Left ventricle myocardium inferior (tissue), 1 donor: ENCODE results near the gene FAM83E. TPM values are rescaled to one million over a fixed set of nuclear protein-coding genes. Genes with fewer than 3 reads are reported as not detected.

ENCODE experiments used
- DNase-seq: peaks from one replicate; pipeline ENCODE4 v3.0.0-alpha.2; 2020
- H3K27ac ChIP-seq: fragments of 200-600 bp; replicated peaks from 2 replicates; pipeline ENCODE4 v1.8.0; 2021
- H3K27me3 ChIP-seq: fragments of 200-600 bp; 2 replicates; pipeline ENCODE4 v1.8.0; 2021; ENCODE audit warnings: low read depth
- H3K36me3 ChIP-seq: fragments of 200-600 bp; 2 replicates; pipeline ENCODE4 v1.8.0; 2021
- H3K4me1 ChIP-seq: fragments of 200-600 bp; 2 replicates; pipeline ENCODE4 v1.8.0; 2021
- H3K4me3 ChIP-seq: fragments of 200-600 bp; 2 replicates; pipeline ENCODE4 v1.8.0; 2021; ENCODE audit warnings: mild to moderate bottlenecking, moderate library complexity
- H3K9me3 ChIP-seq: fragments of 200-600 bp; replicated peaks from 2 replicates; pipeline ENCODE4 v1.8.0; 2021
- intact Hi-C: fragments of 100-400 bp; cut with micrococcal nuclease; formaldehyde crosslinking; loops from one replicate; pipeline ENCODE4 v1.11.0; 2022
- total RNA-seq: library from RNA; stranded (reverse); fragmentation: NEBNext Ultra II Directional; extraction: Animal tissue kit (Norgen Biotek cat#: 25700); gene quantifications from one replicate; pipeline ENCODE4 v1.2.1, GENCODE V29; 2021
- TF ChIP-seq, protein P1 (sequence below): fragments of 200-600 bp; IDR thresholded peaks from 2 replicates; pipeline ENCODE4 v1.8.0; 2021; ENCODE audit warnings: antibody characterized with exemption, mild to moderate bottlenecking, borderline replicate concordance
- donor health status: DM: no; HTN: yes; CAD: no; lungs with severe emphysema.

Gene FAM83E
- total RNA-seq, 1 donor from 2014 or later: not detected

DNA sequence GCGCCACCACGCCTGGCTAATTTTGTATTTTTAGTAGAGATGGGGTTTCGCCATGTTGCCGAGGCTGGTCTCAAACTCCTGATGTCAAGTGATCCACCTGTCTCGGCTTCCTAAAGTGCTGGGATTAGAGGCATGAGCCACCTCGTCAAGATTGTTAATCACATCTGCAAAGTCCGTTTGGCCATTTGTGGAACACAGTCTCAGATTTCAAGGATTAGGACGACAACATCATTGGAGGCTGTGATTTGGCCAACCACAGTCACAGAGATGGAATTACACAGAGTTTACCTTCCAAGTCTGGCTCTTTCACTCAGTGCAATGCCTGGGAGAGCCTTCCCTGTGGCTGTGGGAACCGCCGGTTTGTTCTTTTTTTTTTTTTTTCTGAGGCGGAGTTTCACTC is 45.1 kb downstream of the FAM83E start:
- no peak overlapping the region for H3K27ac ChIP-seq
- no peak for DNase-seq
- peaks cover 18% of the 10 kb centered on the region for H3K27me3 ChIP-seq
- H3K9me3 ChIP-seq: no peaks in the 10 kb centered on the region
- TF ChIP-seq, protein P1, sequence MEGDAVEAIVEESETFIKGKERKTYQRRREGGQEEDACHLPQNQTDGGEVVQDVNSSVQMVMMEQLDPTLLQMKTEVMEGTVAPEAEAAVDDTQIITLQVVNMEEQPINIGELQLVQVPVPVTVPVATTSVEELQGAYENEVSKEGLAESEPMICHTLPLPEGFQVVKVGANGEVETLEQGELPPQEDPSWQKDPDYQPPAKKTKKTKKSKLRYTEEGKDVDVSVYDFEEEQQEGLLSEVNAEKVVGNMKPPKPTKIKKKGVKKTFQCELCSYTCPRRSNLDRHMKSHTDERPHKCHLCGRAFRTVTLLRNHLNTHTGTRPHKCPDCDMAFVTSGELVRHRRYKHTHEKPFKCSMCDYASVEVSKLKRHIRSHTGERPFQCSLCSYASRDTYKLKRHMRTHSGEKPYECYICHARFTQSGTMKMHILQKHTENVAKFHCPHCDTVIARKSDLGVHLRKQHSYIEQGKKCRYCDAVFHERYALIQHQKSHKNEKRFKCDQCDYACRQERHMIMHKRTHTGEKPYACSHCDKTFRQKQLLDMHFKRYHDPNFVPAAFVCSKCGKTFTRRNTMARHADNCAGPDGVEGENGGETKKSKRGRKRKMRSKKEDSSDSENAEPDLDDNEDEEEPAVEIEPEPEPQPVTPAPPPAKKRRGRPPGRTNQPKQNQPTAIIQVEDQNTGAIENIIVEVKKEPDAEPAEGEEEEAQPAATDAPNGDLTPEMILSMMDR: no peak
- intact Hi-C loops: no loop called here
- peaks cover 15% of the 10 kb centered on the region for H3K4me1 ChIP-seq
- H3K36me3 ChIP-seq: no peaks in the 10 kb centered on the region
- H3K4me3 ChIP-seq: no peak overlapping the region

DNA sequence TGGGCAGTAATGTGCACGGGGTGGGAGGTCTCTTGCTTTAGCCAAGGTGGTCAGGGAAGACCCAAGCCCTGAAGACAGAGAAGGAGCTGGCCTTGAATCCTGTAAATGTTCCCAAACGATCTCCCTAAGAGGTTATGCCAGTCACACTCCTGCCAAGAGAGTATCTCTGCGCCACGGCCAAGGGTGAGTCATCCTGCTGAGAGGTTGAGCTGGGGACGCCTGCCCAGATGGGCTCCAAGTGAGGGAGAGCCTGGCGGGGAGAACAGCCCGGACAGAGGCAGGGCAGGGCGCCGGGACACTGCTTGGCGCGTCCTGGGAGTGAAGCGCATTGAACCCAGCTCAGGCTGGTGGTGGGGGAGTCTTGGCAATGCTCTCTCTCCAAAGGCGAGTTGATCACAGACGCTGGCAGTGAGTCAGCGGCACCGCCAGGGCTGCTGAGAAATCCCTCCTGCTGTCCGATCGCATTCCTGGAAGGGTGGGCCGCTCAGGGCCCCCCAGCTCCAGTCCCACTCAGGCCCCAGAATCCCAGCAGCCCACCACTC is 46.5 kb downstream of the FAM83E start:
- H3K27me3 ChIP-seq: peaks cover 18% of the 10 kb centered on the region
- H3K4me1 ChIP-seq: peaks cover 10% of the 10 kb centered on the region
- DNase-seq: peak; percentile 87
- H3K9me3 ChIP-seq: no peaks in the 10 kb centered on the region
- TF ChIP-seq, protein P1: no peak
- H3K27ac ChIP-seq: peak overlapping the region; percentile 86
- intact Hi-C loops: no loop called here
- no peaks in the 10 kb centered on the region for H3K36me3 ChIP-seq
- peak overlapping the region; percentile 36 for H3K4me3 ChIP-seq

DNA sequence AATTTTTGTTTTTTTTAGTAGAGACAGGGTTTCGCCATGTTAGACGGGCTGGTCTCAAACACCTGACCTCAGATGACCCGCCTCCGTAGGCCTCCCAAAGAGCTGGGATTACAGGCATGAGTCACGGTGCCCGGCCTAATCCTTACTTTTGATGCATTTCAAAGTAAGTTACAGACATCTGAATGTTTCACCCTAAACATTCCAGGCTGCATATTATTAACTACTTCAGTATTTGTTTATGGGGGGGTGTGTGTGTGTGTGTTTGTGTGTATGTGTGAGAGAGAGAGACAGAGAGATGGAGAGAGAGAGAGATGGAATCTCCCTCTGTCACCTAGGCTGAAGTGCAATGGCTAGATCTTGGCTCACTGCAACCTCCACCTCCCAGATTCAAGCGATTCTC is 49.8 kb downstream of the FAM83E start:
- H3K36me3 ChIP-seq: no peaks in the 10 kb centered on the region
- no peak for DNase-seq
- H3K9me3 ChIP-seq: no peaks in the 10 kb centered on the region
- peaks cover 10% of the 10 kb centered on the region for H3K4me1 ChIP-seq
- H3K4me3 ChIP-seq: no peak overlapping the region
- TF ChIP-seq, protein P1: no peak
- H3K27ac ChIP-seq: no peak overlapping the region
- peaks cover 18% of the 10 kb centered on the region for H3K27me3 ChIP-seq
- intact Hi-C loops: no loop called here

Other genes with a start within 250 kb of the FAM83E start
- 68.4 TPM for gene KDELR1, start 223.5 kb downstream of the FAM83E start, total RNA-seq
- gene GRIN2D, start 221.4 kb downstream of the FAM83E start, total RNA-seq: 0.30 TPM
- gene GRWD1, start 169.1 kb downstream of the FAM83E start, total RNA-seq: 17.0 TPM
- gene KCNJ14, start 159.5 kb downstream of the FAM83E start, total RNA-seq: 0.27 TPM
- gene CYTH2, start 145.7 kb downstream of the FAM83E start, total RNA-seq: 32.1 TPM
- gene LMTK3, start 103.2 kb downstream of the FAM83E start, total RNA-seq: 1.1 TPM
- gene SULT2B1, start 62.9 kb downstream of the FAM83E start, total RNA-seq: 0.33 TPM
- gene SPACA4, start 8.3 kb downstream of the FAM83E start, total RNA-seq: not detected
- gene RPL18, start 4.1 kb upstream of the FAM83E start, total RNA-seq: 530 TPM
- 8.0 TPM for gene SPHK2, start 4.4 kb upstream of the FAM83E start, total RNA-seq
- 7.9 TPM for gene DBP, start 22.3 kb upstream of the FAM83E start, total RNA-seq
- 4.5 TPM for gene CA11, start 31.1 kb upstream of the FAM83E start, total RNA-seq
- gene NTN5, start 57.9 kb upstream of the FAM83E start, total RNA-seq: 0.11 TPM
- not detected for gene FUT2, start 80.9 kb upstream of the FAM83E start, total RNA-seq
- 1.8 TPM for gene MAMSTR, start 104.6 kb upstream of the FAM83E start, total RNA-seq
- gene RASIP1, start 125.5 kb upstream of the FAM83E start, total RNA-seq: 13.9 TPM
- 0.60 TPM for gene IZUMO1, start 131.8 kb upstream of the FAM83E start, total RNA-seq
- gene FUT1, start 137.6 kb upstream of the FAM83E start, total RNA-seq: 1.8 TPM
- gene FGF21, start 140.4 kb upstream of the FAM83E start, total RNA-seq: not detected
- gene BCAT2, start 196.0 kb upstream of the FAM83E start, total RNA-seq: 70.8 TPM
- 1.8 TPM for gene HSD17B14, start 221.4 kb upstream of the FAM83E start, total RNA-seq